NCI-H1436 treated with DMSO at 0.1 percent for 48 hours (cell line): ENCODE measurements around the gene GPR173.

Experiments
- DNase-seq: peaks from one replicate; lab custom pipeline; 2025; lab: John Stamatoyannopoulos, UW

The GPR173 gene

DNA sequence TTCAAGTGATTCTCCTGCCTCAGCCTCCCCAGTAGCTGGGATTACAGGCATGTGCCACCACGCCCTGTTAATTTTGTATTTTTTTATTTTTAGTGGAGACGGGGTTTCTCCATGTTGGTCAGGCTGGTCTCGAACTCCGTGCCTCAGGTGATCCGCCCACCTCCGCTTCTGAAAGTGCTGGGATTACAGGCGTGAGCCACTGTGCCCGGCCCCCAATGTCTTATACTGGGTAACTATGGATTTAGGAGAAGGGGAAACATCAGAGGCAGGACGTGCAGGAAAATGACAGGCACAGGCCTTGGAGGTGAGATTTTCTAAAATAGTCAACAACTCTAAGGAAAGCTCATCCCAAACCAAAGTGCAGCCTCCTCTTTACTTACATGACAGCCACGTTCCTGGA is 22.5 kb downstream of the GPR173 start:
- DNase-seq = no peak

- DNase-seq = peak; percentile 12
These were observed 23.2 kb downstream of the GPR173 start for GRCh38 chrX:53071604-53072417.

DNA sequence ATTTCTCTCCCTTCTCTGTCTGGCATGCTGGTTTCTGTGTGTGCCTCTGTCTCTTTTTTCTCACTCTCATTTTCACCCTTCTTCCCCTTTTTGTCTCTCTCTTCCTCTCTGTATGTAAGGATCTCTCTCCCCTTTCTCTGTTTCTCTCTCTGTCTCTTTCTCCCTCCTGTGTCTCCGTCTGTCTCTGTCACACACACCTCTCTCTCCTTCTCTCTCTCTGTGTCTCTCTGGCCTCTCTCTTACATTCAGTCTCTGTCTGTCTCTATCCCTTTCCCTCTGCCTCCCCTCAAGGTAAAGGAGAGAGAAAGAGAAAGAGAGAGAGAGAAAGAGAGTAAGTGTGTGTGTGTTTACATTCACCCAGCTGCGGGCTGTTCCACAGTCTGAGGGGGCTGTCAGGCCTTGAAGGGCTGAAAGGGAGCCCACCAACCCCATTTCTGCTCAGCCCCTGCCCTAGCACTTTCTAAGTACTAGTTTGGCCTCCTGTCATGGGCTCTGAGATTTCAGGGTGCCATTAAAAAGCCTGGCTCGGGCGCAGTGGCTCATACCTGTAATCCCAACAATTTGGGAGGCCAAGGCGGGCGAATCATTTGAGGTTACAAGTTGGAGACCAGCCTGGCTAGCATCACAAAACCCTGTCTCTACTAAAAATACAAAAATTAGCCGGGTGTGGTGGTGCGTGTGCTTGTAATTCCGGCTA is 24.0 kb downstream of the GPR173 start:
- DNase-seq = no peak

DNA sequence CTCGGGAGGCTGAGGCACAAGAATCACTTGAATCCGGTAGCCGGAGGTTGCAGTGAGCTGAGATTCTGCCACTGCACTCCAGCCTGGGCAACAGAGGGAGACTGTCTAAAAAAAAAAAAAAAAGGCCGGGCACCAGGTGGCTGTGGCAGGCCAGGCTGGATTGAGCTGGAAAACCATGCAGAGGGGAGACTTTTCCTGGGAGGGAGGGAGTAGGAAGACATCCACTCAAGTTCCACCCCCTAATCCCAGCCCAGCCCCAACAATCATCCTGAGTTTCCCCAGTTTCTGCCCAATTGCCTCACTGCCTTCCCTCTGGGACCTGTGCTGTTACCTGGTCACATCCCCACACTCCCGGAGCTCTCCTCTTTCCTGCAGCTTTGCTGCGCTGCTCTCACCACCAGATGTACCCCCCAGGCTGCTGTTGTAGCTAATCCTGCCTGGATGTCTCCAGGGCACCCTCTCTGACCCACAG is 24.6 kb downstream of the GPR173 start:
- DNase-seq = no peak

- DNase-seq = no peak
These were observed 26.4 kb downstream of the GPR173 start for GRCh38 chrX:53075011-53075410.

GRCh38 chrX:53076671-53077070 is 28.1 kb downstream of the GPR173 start:
- no peak for DNase-seq

- DNase-seq = no peak
These were observed 28.9 kb downstream of the GPR173 start for GRCh38 chrX:53077207-53078197.

GRCh38 chrX:53078943-53079342 is 30.4 kb downstream of the GPR173 start:
- DNase-seq = no peak

DNA sequence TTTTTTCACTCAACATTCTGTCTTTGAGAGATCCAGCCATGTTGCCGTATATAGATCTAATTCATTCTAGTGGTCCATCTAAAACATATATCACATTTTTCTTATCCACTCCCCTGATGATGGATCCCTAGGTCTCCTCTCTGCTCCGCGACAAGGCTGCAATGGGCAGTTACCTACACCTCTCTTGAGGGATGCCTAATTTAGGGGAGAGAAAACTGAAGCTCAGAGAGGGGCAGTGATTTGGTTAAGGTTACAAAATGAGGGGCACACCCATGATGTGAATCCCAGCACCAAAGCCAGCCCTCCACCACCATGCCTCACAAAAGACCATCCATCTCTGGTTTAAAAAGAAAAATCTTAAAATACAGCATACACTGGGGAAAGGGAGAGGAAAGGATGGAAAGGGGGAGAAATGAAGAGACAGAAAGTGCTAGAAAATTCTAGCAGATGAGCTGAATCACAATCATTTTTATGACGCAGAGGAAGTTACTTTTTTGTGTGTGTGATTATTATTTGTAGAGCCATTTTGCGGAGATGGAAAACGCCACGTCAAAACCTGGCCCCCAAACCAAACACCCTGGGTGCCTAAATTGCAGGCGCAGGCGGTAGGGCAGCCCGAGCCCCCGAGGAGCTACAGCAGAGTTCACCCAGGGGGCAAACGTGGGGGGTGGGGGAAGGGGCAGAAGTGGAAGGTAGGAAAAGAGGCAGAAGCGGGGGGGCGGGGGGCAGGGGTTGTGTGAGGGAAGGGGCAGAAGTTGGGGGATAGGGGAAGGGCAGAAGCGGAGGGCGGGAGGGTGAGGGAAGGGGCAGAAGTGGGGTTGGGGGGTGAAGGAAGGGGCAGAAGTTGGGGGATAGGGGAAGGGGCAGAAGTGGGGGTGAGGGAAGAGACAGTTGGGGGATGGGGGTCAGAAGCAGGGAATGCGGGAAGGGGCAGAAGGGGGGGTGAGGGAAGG is 32.3 kb downstream of the GPR173 start:
- DNase-seq = no peak

DNA sequence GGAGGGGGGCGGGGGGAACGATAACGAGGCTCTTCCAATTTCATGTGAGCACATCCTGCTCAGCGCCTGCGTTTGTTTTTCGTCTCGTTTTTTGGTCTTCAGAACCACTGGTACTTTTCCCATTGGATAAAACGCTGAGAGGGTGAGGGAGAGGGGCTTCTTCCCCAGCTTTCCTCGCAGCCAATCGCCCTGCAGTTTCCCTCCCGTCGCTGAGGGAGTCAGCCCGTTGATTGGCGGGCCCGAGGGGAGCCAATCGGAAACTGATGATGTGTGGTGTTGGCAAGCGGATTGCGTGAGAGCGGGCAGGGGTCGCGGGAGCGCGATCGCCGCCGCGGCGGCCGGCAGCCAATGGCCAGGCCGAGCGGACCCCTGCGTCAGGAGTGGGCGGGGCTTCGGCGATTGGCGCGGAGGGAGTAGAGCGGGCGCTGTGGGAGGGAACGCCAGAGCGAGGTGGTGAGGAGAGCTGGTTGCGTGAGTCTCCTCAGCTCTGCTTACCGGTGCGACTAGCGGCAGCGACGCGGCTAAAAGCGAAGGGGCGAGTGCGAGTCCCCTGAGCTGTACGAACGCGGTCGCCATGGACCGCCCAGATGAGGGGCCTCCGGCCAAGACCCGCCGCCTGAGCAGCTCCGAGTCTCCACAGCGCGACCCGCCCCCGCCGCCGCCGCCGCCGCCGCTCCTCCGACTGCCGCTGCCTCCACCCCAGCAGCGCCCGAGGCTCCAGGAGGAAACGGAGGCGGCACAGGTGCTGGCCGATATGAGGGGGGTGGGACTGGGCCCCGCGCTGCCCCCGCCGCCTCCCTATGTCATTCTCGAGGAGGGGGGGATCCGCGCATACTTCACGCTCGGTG is 33.6 kb downstream of the GPR173 start, which contains the start of gene TSPYL2:
Gene TSPYL2 (plus strand): TSS at position 443 of the 848 bp plus-strand sequence. CDS start 132 bp downstream, at position 575.
- DNase-seq = peak; percentile 88

DNA sequence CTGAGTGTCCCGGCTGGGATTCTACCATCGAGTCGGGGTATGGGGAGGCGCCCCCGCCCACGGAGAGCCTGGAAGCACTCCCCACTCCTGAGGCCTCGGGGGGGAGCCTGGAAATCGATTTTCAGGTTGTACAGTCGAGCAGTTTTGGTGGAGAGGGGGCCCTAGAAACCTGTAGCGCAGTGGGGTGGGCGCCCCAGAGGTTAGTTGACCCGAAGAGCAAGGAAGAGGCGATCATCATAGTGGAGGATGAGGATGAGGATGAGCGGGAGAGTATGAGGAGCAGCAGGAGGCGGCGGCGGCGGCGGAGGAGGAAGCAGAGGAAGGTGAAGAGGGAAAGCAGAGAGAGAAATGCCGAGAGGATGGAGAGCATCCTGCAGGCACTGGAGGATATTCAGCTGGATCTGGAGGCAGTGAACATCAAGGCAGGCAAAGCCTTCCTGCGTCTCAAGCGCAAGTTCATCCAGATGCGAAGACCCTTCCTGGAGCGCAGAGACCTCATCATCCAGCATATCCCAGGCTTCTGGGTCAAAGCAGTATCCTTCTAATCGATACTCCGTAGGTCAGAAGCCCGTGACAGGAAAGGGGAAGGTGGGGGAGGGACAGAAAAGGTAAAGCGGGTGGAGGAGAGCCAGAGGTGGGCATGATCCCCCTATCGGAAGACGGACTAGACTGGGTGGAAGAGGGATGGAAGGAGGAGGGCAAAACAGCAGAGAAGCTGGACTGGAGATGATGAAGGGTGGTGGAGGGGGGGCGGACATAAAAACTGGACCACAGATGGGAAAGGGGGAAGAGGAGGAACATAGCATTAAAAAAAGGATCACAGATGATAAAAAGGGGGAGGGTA is 34.4 kb downstream of the GPR173 start:
- DNase-seq = no peak

- DNase-seq = no peak
These were observed 35.5 kb downstream of the GPR173 start for GRCh38 chrX:53084043-53084570.

- DNase-seq = no peak
These were observed 36.3 kb downstream of the GPR173 start for GRCh38 chrX:53084863-53085262.

- no peak for DNase-seq
These were observed 37.2 kb downstream of the GPR173 start for GRCh38 chrX:53085661-53086229.

GRCh38 chrX:53086464-53086863 is 37.9 kb downstream of the GPR173 start:
- DNase-seq = no peak

- DNase-seq = no peak
These were observed 38.8 kb downstream of the GPR173 start for GRCh38 chrX:53087388-53087831.

DNA sequence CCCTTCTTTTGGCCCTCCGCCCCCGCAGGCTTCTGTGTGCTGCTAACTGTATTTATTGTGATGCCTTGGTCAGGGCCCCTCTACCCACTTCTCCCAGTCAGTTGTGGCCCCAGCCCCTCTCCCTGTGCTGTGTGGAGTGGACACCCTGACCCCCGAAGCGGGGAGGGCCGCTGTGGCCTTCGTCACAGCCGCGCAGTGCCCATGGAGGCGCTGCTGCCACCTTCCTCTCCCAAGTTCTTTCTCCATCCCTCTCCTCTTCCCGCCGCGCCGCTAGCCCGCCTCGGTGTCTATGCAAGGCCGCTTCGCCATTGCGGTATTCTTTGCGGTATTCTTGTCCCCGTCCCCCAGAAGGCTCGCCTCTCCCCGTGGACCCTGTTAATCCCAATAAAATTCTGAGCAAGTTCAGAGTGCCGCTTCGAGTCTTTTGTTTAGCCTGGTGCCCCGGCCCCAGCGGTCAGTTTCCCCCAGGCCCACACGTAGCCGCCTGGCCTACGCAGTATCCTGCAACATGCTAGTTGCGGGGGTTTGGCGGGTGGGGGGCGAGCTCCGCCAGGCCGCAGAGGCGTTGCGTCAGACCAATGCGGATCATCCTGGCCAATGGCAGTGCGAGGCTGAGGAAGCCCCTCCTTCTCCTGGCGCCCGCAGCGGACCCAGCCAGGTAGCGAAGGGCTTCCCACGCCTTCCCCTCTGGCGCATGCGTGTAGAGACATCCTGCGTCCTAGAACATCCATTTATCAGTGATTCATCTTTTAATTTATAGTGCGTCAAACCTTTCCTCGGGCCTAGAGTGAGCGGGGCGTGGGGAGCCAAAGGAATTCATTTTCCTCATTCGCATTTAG is 39.8 kb downstream of the GPR173 start:
- peak; percentile 73 for DNase-seq
